HepG2 (cell line): ENCODE measurements around the gene ANGPTL2. TPM values are rescaled to one million over a fixed set of nuclear protein-coding genes. Genes with fewer than 3 reads are reported as not detected.

Source experiments
- ATAC-seq: fragments of 200-7000 bp; cut with Tn5 transposase; 3 replicates; pipeline ENCODE4 v1.9.1; 2020; ENCODE audit warnings: mild to moderate bottlenecking, moderate library complexity
- BruUV-seq: library from RNA; stranded (reverse); fragments of 400-500 nt; replicated peaks from 2 replicates; lab custom pipeline; 2021; lab: Mats Ljungman, UMichigan
- CTCF ChIA-PET: fragments of 300-600 bp; formaldehyde crosslinking; extraction: SDS; loops from one replicate; lab custom pipeline; 2021; ENCODE audit warnings: low total read pairs, inconsistent platforms, low intra/inter-chr PET ratio; lab: Yijun Ruan, JAX
- POLR2A ChIA-PET: fragments of 350-600 bp; sonication (Branson Sonifier 250); formaldehyde crosslinking; loops from one replicate; lab custom pipeline; 2020; ENCODE audit warnings: antibody characterized with exemption, inconsistent platforms; lab: Yijun Ruan, JAX
- DNase-seq: peaks from one replicate; pipeline ENCODE4 v3.0.0-alpha.2; 2015; ENCODE audit warnings: low spot score
- FAIRE-seq: peaks from 3 replicates; lab custom pipeline; 2011; peaks lifted over from hg19 to GRCh38; lab: Jason Lieb, UNC
- H2AFZ ChIP-seq: one replicate; pipeline ENCODE4 v1.6.1; 2011; ENCODE audit warnings: low read length, inconsistent platforms
- H3K27ac ChIP-seq: fragments of 300-600 bp; 3 replicates; pipeline ENCODE4 v1.8.0; 2011; ENCODE audit warnings: mixed run types, mild to moderate bottlenecking, mixed read lengths, low read length, inconsistent platforms; ENCODE audit not compliant: insufficient read depth; ENCODE audit errors: extremely low read length
- H3K27me3 ChIP-seq, 2 experiments: fragments of 200-600 bp in 1 of 2; 2 replicates in 1 of 2; 3 replicates in 1 of 2; pipeline versions ENCODE4 v1.6.0 to v1.8.0; 2011; ENCODE audit warnings: low read length in 2 of 2, mild to moderate bottlenecking in 2 of 2, moderate library complexity in 2 of 2, inconsistent platforms in 1 of 2; ENCODE audit not compliant: insufficient read depth in 2 of 2, control insufficient read depth in 1 of 2
- H3K36me3 ChIP-seq, 2 experiments: fragments of 200-600 bp in 1 of 2; replicated peaks in 1 of 2; 2 replicates in 1 of 2; 3 replicates in 1 of 2; pipeline versions ENCODE4 v1.5.1 to v1.8.0; 2011; ENCODE audit warnings: low read length in 2 of 2, inconsistent platforms in 1 of 2; ENCODE audit not compliant: insufficient read depth in 2 of 2, control insufficient read depth in 1 of 2
- H3K4me1 ChIP-seq: 2 replicates; pipeline ENCODE4 v1.5.1; 2012; ENCODE audit warnings: low read length, inconsistent platforms; ENCODE audit not compliant: insufficient read depth
- H3K4me2 ChIP-seq: 2 replicates; pipeline ENCODE4 v1.6.0; 2011; ENCODE audit warnings: low read depth, low read length, inconsistent platforms
- H3K4me3 ChIP-seq, 3 experiments: fragments of 200-600 bp in 1 of 3; sonication (generic), shearing (Covaris generic) in 1 of 3; replicated peaks in 1 of 3; 2 replicates each; pipeline ENCODE4 v1.5.1; 2011 to 2016; ENCODE audit warnings: low read length in 3 of 3, inconsistent platforms in 2 of 3, low read depth in 2 of 3, mild to moderate bottlenecking in 2 of 3, control low read depth in 1 of 3, mixed read lengths in 1 of 3; ENCODE audit not compliant: insufficient read depth in 1 of 3
- H3K79me2 ChIP-seq: one replicate; pipeline ENCODE4 v1.6.1; 2011; ENCODE audit warnings: low read length, inconsistent platforms; ENCODE audit not compliant: insufficient read depth
- H3K9ac ChIP-seq: 2 replicates; pipeline ENCODE4 v1.6.0; 2011; ENCODE audit warnings: mild to moderate bottlenecking, low read depth, low read length, inconsistent platforms; ENCODE audit not compliant: insufficient read depth
- H3K9me3 ChIP-seq: 2 replicates; pipeline ENCODE4 v1.5.1; 2012; ENCODE audit warnings: mild to moderate bottlenecking, low read length
- H4K20me1 ChIP-seq: 2 replicates; pipeline ENCODE4 v1.6.0; 2011; ENCODE audit warnings: inconsistent platforms, mild to moderate bottlenecking, low read length, moderate library complexity; ENCODE audit not compliant: insufficient read depth
- ATF4 ChIP-seq, 2 experiments: fragments of 450-650 bp in 1 of 2; sonication (generic) in 1 of 2; formaldehyde crosslinking; IDR thresholded peaks; 2 replicates each; pipeline versions ENCODE4 v1.5.0 to v1.8.0; 2020 to 2022; ENCODE audit warnings: mild to moderate bottlenecking in 1 of 2, missing genetic modification reagents in 1 of 2
- CBFB ChIP-seq: sonication (generic); formaldehyde crosslinking; IDR thresholded peaks from 2 replicates; pipeline ENCODE4 v1.4.0; 2020; ENCODE audit warnings: missing genetic modification reagents
- GLMP ChIP-seq: sonication (generic); formaldehyde crosslinking; IDR thresholded peaks from 2 replicates; pipeline ENCODE4 v1.9.0; 2021; ENCODE audit warnings: missing genetic modification reagents, mild to moderate bottlenecking, borderline replicate concordance
- HMG20B ChIP-seq: conservative IDR thresholded peaks from 2 replicates; pipeline ENCODE4 v1.6.1; 2016; ENCODE audit warnings: missing genetic modification reagents, missing compliant biosample characterization
- HOMEZ ChIP-seq: IDR thresholded peaks from 2 replicates; pipeline ENCODE4 v1.6.1; 2016; ENCODE audit warnings: low read depth
- MIXL1 ChIP-seq: IDR thresholded peaks from 2 replicates; pipeline ENCODE4 v1.6.1; 2016
- NFE2 ChIP-seq: sonication (generic); formaldehyde crosslinking; IDR thresholded peaks from 2 replicates; pipeline ENCODE4 v1.4.0; 2020; ENCODE audit warnings: missing genetic modification reagents
- PRDM4 ChIP-seq: sonication (generic); formaldehyde crosslinking; IDR thresholded peaks from 2 replicates; pipeline ENCODE4 v1.9.0; 2021; ENCODE audit warnings: missing genetic modification reagents, borderline replicate concordance
- TEF ChIP-seq: sonication (generic); formaldehyde crosslinking; IDR thresholded peaks from 2 replicates; pipeline ENCODE4 v1.5.0; 2020; ENCODE audit warnings: missing genetic modification reagents
- TRIM24 ChIP-seq: sonication (generic); formaldehyde crosslinking; IDR thresholded peaks from 2 replicates; pipeline ENCODE4 v1.8.0; 2022; ENCODE audit warnings: mild to moderate bottlenecking, missing genetic modification reagents
- ZBTB8A ChIP-seq: sonication (generic); formaldehyde crosslinking; IDR thresholded peaks from 2 replicates; pipeline ENCODE4 v1.4.0; 2020; ENCODE audit warnings: mild to moderate bottlenecking, low read depth, missing genetic modification reagents, borderline replicate concordance
- ZFP37 ChIP-seq: sonication (generic); formaldehyde crosslinking; IDR thresholded peaks from 2 replicates; pipeline ENCODE4 v1.4.0; 2020; ENCODE audit warnings: missing genetic modification reagents, borderline replicate concordance
- ZNF18 ChIP-seq: sonication (generic); formaldehyde crosslinking; IDR thresholded peaks from 2 replicates; pipeline ENCODE4 v1.8.0; 2022; ENCODE audit warnings: mild to moderate bottlenecking, missing genetic modification reagents; ENCODE audit not compliant: insufficient replicate concordance
- ZSCAN21 ChIP-seq: sonication (generic); formaldehyde crosslinking; IDR thresholded peaks from 2 replicates; pipeline ENCODE4 v1.8.0; 2022; ENCODE audit warnings: mild to moderate bottlenecking, missing genetic modification reagents, moderate library complexity, borderline replicate concordance
- WGBS: methylation state at CpG from one replicate; pipeline ENCODE4 v1.1.6; 2017; ENCODE audit warnings: low lambda C conversion rate; 5-methylcytosine and 5-hydroxymethylcytosine counted together
- in situ Hi-C: cut with HindIII; loops from 2 replicates; pipeline ENCODE4 v1.10.0; 2017; ENCODE audit warnings: low pct_unique_long_range_greater_than_20kb; ENCODE audit not compliant: extremely low pct_ligation_motif_present
- intact Hi-C: fragments of 100-400 bp; cut with micrococcal nuclease; formaldehyde crosslinking; loops from one replicate; pipeline ENCODE4 v1.10.0; 2022; ENCODE audit not compliant: unreplicated experiment
- polyA plus RNA-seq, 8 experiments: library from polyadenylated mRNA; depleted of rRNA in 3 of 8; stranded (reverse) in 7 of 8; unstranded in 1 of 8; fragments of >200 nt; fragmentation: Illumina TruSeq in 4 of 8; extraction: Trizol in 4 of 8; gene quantifications; 2 replicates each; pipeline versions ENCODE4 v1.2.1 to v1.2.3, GENCODE V29; 2011 to 2016; ENCODE audit warnings: low read depth in 4 of 8, missing spikeins in 1 of 8, mixed read lengths in 1 of 8; ENCODE audit not compliant: insufficient read depth in 1 of 8
- total RNA-seq, 5 experiments: library from RNA; depleted of rRNA; stranded (reverse); fragments of >200 nt; fragmentation: Illumina TruSeq; extraction: Trizol; gene quantifications; 2 replicates each; pipeline ENCODE4 v1.2.3, GENCODE V29; 2016; ENCODE audit warnings: low read depth in 1 of 5

ANGPTL2 gene
- total and polyA plus RNA-seq, 2 of the 13 experiments (the other 11 are each of a cell fraction or from before 2014, with no cell fraction given): 0.91 to 21.0 TPM

- no peak for TF ChIP-seq ZBTB8A (CRISPR knock-in tag)
- no peak for TF ChIP-seq GLMP (CRISPR knock-in tag)
- TF ChIP-seq TEF (CRISPR knock-in tag): no peak
- TF ChIP-seq ZNF18 (CRISPR knock-in tag): no peak
Observed at GRCh38 chr9:127058645-127059021, 63.8 kb downstream of the ANGPTL2 start (continued).

- H3K9me3 ChIP-seq: no peaks in the 10 kb centered on the region
- no peak overlapping the region for H3K27ac ChIP-seq
- H3K79me2 ChIP-seq: no peaks in the 10 kb centered on the region
- ChIA-PET POLR2A (no interaction called here), CTCF (no interaction called here)
- no peak for FAIRE-seq
- no peak for ATAC-seq
- H3K4me2 ChIP-seq: no peak overlapping the region
- H3K36me3 ChIP-seq: no peaks in the 10 kb centered on the region
- no peaks in the 10 kb centered on the region for H3K27me3 ChIP-seq
- DNase-seq: no peak
- H3K4me3 ChIP-seq: no peak overlapping the region
- 91% methylated on average over 7 of the region's 7 CpGs for WGBS
- in situ Hi-C loops: no loop called here
- H2AFZ ChIP-seq: no peak overlapping the region
- intact Hi-C loops: no loop called here
- H3K4me1 ChIP-seq: peaks cover 10% of the 10 kb centered on the region
- H4K20me1 ChIP-seq: no peaks in the 10 kb centered on the region
- no TSS peak for BruUV-seq
- H3K9ac ChIP-seq: no peak overlapping the region
- no peak for TF ChIP-seq ZSCAN21
- no peak for TF ChIP-seq TRIM24 (CRISPR knock-in tag)
- no peak for TF ChIP-seq NFE2 (CRISPR knock-in tag)
- TF ChIP-seq PRDM4 (CRISPR knock-in tag): no peak
- TF ChIP-seq HMG20B (CRISPR knock-in tag): no peak
- no peak for TF ChIP-seq ATF4 (CRISPR knock-in tag; IDR thresholded peaks at IDR 0.05)
- no peak for TF ChIP-seq HOMEZ (CRISPR knock-in tag)
- no peak for TF ChIP-seq CBFB (CRISPR knock-in tag)
- no peak for TF ChIP-seq ZFP37 (CRISPR knock-in tag)
- no peak for TF ChIP-seq MIXL1 (CRISPR knock-in tag)
Observed at GRCh38 chr9:127058011-127058644, 64.3 kb downstream of the ANGPTL2 start.
